Fibroblast of the aortic adventitia (primary cell): Measurements from ENCODE around the gene MGAT4A. TPM values are rescaled to one million over a fixed set of nuclear protein-coding genes. Genes with fewer than 3 reads are reported as not detected.
A peak's percentile ranks its signal among the peaks of the same experiment; 100 is the strongest.

ENCODE experiments used
- DNase-seq: peaks from one replicate; pipeline ENCODE4 v3.0.0-alpha.2; 2010; ENCODE audit warnings: low read depth
- H3K4me3 ChIP-seq: 2 replicates; pipeline ENCODE4 v1.5.1; 2011; ENCODE audit warnings: low read depth, mild to moderate bottlenecking, control low read depth, low read length, moderate library complexity
- total RNA-seq: library from RNA; depleted of rRNA; stranded (reverse); fragments of >200 nt; gene quantifications from 2 replicates; pipeline ENCODE4 v1.2.3, GENCODE V29; 2012; ENCODE audit warnings: low replicate concordance
- TF ChIP-seq, protein P1 (sequence below): IDR thresholded peaks from 2 replicates; pipeline ENCODE4 v1.5.1; 2011; ENCODE audit warnings: mild to moderate bottlenecking, low read length, control low read depth, inconsistent platforms; ENCODE audit not compliant: insufficient read depth

Gene MGAT4A
- total RNA-seq, 1 donor, result 0.36 TPM

DNA sequence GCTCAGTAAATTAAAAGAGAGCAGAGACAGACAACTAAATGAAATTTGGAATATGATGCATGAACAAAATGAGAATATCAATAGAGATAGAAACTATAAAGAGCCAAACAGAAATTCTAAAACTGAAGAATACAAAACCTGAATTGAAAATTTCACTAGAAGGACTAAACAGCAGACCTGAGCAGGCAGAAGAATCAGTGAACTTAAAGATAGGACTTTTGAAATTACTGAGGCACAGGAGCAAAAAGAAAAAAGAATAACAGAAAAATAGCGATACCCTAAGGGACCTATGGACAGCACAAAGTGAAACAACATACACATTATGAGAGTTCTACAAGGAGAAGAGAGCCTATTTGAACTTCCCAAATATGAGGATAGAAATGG, 80.9 kb downstream of the MGAT4A start:
- H3K4me3 ChIP-seq, result no peak overlapping the region
- no peak for DNase-seq
- TF ChIP-seq, protein P1, sequence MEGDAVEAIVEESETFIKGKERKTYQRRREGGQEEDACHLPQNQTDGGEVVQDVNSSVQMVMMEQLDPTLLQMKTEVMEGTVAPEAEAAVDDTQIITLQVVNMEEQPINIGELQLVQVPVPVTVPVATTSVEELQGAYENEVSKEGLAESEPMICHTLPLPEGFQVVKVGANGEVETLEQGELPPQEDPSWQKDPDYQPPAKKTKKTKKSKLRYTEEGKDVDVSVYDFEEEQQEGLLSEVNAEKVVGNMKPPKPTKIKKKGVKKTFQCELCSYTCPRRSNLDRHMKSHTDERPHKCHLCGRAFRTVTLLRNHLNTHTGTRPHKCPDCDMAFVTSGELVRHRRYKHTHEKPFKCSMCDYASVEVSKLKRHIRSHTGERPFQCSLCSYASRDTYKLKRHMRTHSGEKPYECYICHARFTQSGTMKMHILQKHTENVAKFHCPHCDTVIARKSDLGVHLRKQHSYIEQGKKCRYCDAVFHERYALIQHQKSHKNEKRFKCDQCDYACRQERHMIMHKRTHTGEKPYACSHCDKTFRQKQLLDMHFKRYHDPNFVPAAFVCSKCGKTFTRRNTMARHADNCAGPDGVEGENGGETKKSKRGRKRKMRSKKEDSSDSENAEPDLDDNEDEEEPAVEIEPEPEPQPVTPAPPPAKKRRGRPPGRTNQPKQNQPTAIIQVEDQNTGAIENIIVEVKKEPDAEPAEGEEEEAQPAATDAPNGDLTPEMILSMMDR, result no peak

DNA sequence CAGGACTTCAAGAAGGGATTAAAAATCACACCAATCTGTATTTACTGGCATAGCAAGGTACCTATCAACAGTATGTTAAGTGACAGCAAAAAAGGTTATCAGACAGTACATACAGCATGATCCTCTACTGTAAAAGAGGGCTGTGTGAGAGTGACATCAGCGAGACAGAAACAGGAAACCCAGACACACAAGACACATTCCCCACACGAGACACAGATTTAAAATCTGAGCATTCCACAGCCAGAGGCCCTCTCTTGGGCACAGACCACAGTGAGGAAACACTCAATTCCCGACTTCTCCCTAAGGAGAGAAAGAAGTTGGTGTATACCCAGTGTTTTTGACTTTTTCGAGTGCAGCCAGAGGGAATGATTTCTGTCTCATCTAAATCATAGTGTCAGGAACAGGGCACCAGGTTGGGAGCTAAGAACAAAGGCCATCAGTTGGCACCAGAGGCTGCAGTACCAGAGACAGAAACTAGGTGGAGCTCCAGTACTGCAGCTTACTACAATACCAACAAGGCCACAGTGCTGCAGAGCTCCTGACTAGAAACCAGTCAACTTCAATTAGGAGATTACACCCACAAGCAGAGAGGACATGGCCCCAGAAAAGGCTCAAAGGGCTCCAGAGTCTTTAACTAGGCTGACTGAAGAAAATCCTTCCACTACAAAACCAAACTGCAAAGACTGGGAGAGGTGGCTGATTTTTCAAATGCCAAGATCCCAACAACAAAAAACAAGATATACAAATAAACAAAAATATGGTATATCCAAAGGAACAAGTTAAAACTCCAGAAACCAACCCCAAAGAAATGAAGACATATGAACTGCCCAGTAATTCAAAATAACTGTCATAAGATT, 81.6 kb downstream of the MGAT4A start:
- TF ChIP-seq, protein P1, result peak; percentile 100
- H3K4me3 ChIP-seq, result no peak overlapping the region
- DNase-seq, result peak; percentile 84

DNA sequence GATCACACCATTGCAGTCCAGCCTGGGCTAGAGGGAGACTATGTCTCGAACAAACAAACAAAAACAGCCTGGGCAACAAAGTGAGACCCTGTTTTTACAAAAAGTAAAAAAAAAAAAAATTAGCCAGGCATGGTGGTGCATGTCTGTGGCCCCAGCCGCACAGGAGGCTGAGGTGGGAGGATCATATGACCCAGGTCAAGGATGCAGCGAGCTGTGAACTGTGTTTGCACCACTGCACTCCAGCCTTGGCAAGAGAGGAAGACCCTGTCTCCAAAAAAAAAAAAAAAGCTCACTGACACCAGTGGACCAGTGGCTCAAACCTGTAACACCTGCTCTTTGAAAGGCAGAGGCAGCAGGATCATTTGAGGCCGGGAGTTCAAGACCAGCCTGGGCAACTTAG, 82.5 kb downstream of the MGAT4A start:
- TF ChIP-seq, protein P1, result no peak
- H3K4me3 ChIP-seq, result no peak overlapping the region
- DNase-seq, result no peak

DNA sequence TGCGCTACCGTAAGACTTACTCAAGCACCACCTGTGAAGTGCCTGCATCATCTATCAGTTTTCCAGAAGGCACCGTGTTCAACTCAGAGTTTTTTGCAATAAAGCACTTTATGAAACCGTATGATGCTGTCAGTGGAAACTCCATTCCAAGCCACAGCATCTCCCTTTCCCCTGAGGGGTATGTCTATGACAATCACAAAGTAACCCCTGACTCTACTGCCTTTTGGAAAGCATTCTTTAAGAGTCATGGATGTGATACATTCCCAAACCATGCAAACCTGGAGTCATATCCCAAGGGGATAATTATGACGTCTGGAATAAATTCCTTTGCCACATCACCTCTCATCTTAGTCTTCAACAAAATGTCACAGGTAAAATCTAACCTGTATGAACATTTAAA, 83.3 kb downstream of the MGAT4A start:
- H3K4me3 ChIP-seq, result no peak overlapping the region
- DNase-seq, result peak; percentile 21
- TF ChIP-seq, protein P1, result no peak

DNA sequence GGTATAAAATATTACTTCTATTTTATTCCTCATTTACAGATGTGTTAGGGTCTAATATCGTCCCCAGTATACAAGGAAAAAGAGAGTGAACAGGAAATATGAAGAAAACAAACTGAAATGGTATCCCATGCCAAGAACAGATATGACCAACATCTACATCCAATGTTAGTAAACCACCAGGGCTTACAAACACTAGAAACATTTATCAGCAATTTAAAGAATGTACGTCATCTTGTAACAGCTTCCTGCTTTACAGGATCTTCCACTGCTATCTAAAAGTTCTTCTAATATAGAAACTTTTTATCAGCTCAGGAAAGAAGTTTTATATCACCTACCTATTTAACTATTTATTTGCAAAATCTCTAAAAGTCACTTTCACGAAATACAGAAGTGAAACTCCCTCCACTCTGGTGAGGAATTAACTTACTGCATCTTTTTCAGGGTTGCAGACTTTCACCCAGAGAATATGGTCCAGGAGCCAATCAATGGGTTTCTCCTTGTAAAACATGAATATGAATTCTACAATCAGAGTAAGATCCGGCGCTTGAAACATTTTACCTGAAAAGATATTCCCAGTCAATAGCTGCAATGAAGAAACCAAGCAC, 87.3 kb downstream of the MGAT4A start:
- no peak for DNase-seq

DNA sequence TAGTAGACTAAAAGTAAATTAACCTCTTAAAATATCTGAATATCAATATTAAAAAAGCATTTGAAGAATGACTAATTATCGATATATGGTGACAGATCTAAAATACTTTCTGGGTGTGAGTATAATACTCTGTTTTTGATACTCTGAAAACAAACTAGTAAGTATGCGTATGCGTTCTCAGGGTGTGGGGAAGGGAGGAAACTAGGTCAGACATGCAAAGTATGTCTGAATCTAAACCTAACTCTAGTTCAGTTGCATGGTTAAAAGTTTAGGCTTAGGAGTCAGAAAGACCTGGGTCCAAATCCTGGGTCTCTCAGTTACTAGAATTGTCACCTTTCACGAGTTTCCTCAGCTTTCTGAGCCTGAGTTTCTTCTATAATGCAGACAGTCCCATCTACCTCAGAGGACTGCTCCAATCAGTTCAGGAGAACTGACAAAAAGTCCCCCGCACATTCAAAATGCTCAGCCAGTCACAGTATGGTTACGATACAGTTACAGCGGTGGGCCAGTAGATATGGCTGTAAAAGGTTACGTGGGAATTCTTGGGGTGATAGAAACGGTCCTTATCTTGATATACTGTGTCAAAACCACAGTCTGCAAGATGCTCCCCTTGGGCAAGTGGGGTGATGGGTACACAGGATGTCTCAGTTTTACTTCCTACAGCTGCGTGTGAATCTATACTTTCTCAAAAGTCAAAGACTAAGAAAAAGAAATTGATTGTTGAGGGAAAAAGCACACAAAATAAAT, 93.4 kb downstream of the MGAT4A start:
- TF ChIP-seq, protein P1, result no peak
- H3K4me3 ChIP-seq, result no peak overlapping the region
- DNase-seq, result no peak

More for the DNA sequence above, 87.3 kb downstream of the MGAT4A start:
- no peak overlapping the region for H3K4me3 ChIP-seq
- TF ChIP-seq, protein P1, result no peak
